HG02973 (cell line): ENCODE results near the gene ZNF155.
"Not testable (repeated sequence)": the region's sequence is repeated elsewhere in the genome, so short reads cannot be mapped to it uniquely, and the experiment has no call there.

Source experiments
- ATAC-seq: cut with Tn5 transposase; IDR thresholded peaks from one replicate; pipeline ENCODE4 v1.9.1; 2021; ENCODE audit warnings: moderate library complexity; ENCODE audit not compliant: unreplicated experiment

Gene ZNF155

DNA sequence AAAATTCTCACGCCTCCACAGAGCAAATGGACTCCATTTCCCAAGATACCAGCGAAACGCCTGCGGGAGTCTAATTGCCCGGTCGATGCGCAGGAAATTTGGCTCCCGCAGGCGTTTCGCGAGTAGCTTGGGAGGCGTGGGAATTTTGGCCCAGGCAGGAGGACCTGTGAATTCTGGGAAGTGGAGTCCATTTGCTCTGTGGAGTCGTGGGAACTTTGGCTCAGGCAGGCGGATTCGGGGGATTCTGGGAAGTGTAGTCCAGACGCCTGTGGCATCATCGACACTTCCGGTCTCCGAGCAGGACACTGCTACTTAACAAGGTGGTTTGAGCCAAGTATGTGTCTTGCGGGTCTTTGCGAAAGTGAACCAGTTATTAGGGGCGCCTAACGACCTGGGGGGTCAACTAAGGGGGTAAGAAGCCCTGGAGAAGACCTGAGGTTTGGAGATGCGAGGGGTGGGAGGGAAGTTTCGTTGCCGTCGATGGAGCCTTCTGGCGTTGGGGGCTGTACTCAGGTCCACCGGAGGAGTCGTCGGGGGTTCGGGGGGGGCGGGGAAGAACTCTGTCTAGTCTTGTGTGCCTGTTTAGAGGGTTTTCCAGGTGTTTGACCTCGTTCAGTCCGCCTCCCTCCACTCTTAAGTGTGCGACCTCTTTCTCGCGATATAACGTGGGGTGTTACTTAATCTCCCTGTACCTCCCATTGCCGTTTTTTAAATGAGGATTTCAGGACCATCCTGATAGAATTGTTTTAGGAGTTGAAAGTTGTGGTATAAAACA is at the start of gene ZNF155:
Gene ZNF155 (plus strand): TSS at position 277 of the 775 bp plus-strand sequence. CDS start 4,356 bp downstream, outside the sequence.
- peak; percentile 84 for ATAC-seq

DNA sequence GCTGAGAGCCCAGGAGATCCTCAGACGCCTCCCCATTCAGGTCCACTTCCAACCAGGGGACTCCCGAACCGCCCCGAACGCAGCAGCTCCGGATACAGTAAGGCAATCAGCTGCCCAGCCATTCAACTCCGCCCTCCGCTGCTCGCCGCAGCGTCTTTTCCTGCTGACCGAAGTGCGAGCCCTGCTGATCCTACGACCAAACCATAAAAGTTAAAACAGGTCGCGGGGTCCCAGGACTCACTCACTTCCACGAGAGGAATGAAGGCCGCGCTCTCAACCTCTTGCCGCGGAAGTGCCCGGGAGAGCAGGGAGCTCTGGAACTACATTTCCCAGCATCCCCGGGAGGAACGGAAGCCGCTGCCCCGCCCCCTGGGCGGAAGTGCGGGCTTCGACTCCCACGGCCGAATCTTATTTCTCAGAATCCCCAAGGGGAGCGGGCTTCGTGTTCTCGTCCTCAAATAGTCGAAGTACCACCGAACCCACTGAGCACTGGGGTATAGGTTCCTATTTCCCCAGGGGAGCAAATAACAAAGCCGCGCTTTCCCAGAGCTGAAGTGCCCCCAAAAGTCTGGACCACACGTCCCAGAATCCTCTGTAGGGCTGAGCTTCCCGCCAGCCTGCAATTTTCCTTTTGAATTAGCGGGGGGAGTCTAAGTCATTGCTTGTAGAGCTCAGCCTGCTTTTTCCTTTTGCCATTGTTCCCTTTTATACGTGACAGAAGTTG is 48.8 kb upstream of the ZNF155 start, which contains the start of gene ZNF45:
Gene ZNF45 (minus strand): TSS at position 298 of the 724 bp plus-strand sequence. CDS start 13,097 bp downstream, outside the sequence.
- peak; percentile 96 for ATAC-seq

DNA sequence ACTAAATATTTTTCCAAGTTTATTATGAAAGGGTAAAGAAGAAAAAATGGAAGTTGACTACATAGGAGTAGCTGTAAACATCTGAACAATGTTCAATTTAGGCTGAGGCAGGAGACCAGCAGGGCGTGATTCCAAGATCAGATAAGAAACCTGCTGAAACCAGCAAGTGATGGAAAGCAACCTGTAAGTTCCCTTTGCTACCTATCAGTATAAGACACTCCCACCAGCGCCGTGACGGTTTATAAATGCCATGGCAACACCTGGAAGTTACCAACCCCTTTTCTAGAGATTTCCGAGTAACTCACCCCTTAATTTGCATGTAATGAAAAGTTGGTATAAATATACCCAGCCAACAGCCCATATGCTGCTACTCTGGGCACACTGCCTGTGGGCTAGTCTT is 47.8 kb upstream of the ZNF155 start:
- ATAC-seq = no peak

DNA sequence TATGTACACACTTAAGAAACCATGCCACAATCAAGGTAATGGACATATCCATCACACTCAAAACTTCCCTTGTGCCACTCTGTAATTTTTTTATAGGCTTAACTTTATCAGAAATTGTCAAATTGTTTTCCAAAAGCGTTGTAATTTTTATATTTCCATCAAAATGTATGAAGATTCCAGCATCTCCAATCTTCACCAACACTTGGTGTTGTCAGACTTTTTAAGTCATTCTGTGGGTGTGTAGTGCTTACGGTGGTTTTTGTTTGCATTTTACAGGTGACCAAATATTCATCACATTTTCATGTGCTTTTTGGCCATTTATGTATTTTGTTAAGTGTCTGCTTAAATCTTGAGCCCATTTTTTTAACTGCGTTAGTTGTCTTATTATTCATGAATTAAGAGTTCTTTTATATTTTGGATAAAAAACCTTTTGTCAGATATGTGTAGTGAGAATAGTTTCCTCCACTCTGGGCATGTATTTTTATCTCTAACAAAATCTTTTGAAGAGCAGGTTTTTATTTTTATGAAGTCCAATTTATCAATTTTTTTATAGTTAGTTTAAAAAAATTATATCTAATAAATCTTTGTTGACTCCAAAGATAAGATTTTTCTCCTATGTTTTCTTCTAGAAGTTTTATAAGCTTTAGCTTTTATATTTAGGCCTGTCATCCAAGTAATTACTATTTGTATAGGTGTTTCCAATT is 44.3 kb upstream of the ZNF155 start:
- ATAC-seq = no peak

DNA sequence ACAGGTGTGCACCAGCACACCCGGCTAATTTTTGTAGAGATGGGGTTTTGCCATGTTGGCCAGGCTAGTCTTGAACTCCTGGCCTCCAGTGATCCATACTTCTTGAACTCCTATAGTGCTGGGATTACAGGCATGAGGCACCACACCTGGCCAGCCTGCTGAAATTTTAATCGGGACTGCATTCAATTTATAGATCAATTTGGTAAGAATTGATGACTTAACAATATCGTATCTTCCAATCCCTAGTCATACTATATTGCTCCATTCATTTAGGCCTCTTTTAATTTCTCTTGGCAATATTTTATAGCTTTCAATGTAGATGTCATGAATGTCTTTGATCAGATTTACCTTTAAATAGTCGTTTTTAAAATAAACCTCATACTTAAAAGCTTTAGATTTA is 43.3 kb upstream of the ZNF155 start:
- ATAC-seq = no peak

DNA sequence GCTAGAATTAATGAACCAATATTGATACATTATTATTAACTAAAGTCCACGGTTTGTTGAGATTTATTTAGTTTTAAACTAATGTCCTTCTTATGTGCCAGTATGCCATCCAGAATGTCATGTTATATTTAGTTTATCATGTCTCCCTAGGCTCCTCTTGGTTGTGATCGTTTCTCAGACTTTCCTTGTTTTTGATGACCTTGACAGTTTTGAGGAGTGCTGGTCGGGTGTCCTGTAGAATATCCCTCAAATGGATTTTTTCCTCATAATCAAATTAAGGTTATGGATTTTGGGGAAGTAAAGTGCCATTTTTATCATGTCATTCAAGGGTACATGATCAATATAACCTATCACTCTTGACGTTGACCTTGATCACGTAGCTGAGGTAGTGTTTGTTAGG is 42.8 kb upstream of the ZNF155 start:
- no peak for ATAC-seq

DNA sequence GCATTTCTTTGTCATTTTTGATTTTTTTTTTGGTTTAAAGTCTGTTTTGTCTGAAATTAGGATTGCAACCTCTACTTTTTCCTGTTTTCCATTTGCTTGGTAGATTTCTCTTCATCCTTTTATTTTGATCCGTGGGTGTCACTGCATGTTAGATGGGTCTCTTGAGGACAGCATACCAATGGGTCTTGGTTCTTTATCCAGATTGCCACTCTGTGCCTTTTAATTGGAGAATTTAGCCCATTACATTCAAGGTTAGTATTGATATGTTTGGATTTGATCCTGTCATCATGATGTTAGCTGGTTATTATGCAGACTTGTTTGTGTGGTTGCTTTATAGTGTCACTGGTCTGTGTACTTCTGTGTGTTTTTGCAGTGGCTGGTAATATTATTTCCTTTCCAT is 36.6 kb upstream of the ZNF155 start:
- ATAC-seq = not testable (repeated sequence)

DNA sequence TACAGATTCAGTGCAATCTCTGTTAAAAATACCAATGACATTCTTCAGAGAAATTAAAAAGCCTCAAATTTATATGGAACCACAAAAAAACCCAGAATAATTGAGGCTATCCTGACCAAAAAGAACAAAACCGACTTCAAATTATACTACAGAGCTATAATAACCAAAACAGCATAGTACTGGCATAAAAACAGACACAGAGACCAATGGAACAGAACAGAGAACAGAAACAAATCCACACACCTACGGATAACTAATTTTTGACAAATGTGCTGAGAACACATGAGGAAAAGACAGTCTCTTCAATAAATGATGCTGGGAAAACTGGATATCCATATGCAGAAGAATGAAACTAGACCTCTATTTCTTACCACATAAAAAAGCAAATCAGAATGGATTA is 34.2 kb upstream of the ZNF155 start:
- not testable (repeated sequence) for ATAC-seq

DNA sequence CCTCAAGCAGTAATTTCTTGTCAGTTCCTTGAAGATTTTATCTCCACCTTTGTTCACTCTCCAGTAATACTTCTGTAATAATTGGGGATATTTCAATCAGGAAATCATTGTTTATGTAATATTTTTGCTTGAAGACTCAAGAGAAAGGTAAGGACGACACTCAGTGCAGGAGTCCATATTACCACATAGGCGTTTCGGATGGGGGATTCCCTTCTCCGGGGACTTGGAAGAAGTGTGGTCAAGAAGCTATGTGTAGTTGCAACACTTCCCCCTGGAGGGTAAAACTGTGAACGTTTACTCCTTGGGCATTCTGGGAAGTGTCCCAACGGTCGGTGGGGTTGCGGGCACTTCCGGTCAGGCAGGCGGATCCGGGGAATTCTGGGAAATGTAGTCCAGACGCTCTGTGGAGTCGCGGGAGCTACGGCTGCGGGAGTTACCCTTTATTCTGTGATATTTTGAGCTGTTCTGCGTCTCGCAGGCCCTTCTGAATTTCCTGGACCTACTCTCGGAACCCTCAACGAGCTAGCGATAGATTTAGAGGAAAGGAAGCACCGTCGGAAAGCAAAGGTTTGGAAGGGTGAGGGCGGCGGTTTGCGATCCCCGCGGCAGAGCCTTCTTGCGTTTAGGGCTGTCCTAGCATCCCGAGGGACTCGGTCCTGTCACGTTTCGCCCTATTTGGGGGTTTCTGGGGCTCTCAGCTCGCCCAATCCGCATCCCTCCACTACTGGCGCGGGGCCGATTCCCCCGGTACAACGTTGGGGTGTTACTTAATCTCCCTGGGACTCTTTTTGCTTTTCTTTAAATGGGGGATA is 32.9 kb upstream of the ZNF155 start, which contains the start of gene ZNF221:
Gene ZNF221 (plus strand): TSS at position 395 of the 812 bp plus-strand sequence. CDS start 11,499 bp downstream, outside the sequence.
- peak; percentile 92 for ATAC-seq

DNA sequence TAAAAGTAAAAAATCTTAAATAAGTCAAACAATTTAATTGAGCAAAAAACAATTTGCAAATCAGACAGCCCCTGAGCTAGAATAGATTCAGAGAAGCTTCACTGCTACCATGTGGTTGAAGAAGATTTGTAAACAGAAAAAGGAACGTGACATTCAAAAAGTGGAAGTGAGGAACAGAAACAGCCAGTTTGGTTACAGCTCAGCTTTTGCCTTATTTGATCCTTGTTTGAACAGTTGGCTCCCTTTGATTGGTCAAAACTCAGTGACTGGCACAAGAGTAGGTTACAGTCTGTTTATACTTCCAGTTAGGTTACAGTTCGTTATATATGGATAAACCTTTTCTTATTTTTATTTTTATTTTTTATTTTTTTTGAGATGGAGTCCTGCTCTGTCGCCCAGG is 27.2 kb upstream of the ZNF155 start:
- ATAC-seq = no peak

DNA sequence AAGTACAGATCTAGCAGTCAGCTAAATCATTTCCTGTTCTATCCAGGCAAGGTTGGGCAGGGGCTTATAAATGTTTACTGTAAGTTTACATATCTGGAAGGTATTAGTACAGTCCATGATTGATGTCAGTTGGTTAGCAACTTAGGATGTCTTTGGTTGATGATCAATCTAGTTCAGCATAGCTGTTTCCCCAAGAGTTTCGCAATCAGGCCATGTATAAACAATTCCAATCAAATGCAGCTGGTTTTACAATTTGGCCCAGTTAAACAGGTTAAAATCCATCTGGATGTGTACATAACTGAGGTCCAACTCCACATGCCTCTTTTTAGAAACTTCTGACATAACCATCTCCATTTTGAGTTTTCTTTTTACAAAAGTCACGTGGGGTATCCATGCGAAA is 26.1 kb upstream of the ZNF155 start:
- no peak for ATAC-seq

DNA sequence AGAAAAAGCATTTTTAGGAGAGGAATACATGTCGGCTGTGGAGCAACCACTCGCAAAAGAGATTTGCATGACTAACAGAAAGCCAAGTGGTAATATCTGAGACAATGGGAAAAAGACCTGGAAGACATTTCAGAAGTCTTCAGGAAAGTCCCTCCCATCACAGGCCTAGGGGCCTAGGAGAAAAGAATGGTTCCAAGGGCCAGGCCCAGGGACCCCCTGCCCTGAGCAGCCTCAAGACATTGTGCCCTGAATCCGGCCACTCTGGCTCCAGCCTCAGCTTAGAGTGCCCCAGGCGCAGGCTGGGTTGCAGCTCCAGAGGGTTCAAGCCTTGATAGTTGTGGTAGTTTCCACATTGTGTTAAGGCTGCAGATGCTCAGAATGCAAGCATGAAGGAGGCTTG is 23.6 kb upstream of the ZNF155 start:
- no peak for ATAC-seq

DNA sequence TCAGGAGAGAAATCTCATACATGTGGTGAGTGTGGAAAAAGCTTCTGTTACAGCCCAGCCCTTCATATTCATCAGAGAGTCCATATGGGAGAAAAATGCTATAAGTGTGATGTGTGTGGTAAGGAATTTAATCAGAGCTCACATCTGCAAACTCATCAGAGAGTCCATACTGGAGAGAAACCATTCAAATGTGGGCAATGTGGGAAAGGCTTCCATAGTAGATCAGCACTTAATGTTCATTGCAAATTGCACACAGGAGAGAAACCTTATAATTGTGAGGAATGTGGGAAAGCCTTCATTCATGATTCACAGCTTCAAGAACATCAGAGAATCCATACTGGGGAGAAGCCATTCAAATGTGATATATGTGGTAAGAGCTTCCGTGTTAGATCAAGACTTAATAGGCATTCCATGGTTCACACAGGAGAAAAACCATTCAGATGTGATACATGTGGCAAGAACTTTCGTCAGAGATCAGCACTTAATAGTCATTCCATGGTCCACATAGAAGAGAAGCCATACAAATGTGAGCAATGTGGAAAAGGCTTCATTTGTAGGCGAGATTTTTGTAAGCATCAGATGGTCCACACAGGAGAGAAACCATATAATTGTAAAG is 17.8 kb upstream of the ZNF155 start:
- ATAC-seq = no peak

DNA sequence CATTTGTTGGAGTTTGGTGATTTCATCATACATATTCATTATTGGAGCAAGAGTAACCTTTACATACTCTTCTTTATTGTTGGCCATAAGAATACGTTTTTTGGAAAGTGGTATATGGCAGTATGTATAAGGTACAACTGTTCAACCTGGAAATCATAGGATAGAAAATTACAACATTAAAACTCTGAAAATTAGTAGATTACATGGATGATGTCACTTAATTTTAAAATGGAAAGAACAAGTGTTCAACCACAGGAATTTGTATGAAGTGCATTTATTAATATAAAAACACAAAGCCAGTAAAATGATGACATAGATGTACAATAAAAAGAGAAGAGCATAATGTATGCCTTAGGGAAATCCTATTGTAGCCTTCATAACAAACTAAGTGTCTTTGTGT is 7.3 kb upstream of the ZNF155 start:
- no peak for ATAC-seq

DNA sequence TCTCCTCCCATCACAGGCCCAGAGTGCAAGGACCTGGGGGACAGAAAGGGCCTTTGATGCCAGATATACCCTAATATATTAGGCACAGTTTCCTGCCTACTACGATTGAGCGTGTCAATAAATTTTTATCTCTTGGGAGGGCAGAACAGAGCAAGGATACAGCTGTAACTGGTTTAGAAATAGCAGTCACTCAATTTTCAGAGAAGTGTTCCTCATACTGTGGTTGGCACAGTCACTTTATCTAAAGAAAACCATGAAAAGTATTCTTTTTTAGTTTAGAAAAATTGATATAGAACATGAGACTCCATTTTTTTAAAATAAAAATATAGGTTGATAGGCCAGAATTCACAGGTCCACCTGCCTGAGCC is 460 bp upstream of the ZNF155 start:
- peak; percentile 23 for ATAC-seq

DNA sequence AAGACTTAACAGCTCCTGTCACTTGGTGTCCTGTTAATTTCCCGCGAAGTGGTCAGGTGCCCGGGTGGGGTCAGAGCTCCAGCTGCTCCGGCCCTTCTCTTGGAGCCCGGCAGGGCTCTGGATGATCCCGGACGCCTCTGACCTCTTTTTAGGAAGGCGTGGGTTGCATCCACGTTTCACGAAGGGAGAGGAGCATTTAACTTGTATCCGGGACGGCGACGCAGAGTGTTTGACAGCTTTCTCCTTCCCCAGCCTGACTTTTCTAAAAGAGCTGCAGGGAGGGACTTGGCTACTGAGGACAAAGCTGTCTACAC is 656 bp downstream of the ZNF155 start:
- peak; percentile 7 for ATAC-seq

DNA sequence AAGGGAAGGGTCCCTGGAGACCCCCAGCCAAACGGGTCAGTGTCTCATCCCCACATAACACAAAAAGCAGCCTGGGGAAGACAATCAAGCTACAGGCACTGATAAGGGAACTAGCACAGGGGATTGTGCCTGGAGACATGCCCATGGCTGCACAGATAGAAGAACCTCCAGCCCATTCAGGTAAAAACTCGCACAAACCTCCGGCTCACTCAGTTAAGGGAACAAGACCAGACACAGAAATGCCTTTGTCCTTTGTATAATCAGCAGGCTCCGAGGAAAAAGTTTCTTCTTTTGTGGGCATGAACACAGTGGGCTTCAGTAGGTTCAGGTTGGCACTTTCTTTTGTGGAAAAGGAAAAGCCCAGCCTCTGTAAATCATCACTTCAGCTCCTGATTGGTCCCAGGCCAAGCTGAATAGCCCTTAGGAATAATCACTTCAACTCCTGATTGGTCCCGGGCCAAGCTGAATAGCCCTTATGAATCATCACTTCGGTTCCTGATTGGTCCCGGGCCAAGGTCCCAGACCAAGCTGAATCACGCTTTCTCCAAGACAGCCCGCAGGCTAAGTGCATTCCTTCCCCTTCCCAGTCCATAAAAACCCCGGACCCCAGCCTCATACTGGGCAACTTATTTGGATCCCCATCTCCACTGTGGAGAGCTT is 13.8 kb downstream of the ZNF155 start:
- no peak for ATAC-seq

DNA sequence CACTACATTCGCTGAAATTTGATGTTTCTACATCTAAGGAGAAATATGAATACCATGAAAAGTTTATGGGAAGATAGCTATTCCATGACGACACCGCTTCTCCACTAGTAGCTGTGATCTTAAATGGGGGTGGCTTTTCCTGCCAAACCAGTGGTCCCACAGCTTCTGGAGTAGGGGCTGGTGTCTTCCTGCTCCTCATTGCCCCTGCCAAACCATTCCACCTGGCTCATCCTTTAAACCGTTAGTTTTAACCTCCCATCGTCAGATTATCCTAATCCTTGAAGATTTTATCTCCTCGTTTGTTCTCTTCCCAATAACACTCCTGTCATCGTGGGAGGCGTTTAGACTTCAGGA is 18.2 kb downstream of the ZNF155 start:
- ATAC-seq = no peak

DNA sequence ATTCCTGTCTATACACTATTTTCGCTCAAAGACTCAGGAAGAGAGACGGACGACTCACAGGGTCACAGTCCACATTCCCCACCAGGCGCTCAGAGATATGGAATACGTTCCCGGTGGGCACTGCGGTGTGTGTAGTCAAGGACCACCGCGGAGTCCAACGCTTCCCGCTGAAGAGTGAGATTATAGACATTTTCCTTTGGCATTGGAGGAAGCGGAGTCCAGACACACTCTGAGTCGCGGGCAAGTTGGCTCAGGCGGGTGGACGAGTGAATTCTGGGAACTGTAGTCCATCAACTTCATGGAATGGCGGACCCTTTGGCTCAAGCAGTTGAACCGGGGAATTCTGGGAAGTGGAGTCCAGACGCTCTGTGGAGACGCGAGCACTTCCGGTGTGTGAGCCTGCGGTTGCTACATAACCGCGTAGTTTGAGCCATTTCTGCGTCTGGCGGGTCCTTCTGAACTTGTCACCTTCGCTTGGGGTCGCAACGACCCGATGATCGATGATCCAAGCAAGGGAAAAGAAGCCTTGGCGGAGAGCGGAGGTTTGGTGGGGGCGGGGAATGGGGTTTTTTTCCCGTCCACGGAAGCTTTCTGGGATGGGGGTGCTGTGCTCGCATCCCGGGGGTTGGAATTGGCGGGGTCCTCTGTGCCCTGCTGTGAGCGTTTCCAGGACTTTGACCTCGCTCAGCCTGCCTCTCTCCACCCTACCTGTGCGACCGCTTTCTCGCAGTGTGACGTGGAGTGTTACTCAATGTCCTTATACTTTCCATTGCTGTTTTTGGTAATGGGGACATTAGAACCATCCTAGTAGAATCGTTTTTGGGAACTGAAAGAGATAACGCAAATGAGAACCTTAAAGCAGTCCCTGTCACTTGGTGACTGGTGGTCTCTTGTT is 18.8 kb downstream of the ZNF155 start, which contains the start of gene ZNF230:
Gene ZNF230 (plus strand): TSS at position 392 of the 895 bp plus-strand sequence. CDS start 4,122 bp downstream, outside the sequence.
- ATAC-seq = peak; percentile 93
